Hepatocyte (in vitro differentiated cells): ENCODE results near the gene UMAD1.

Experiments used
- EZH2 ChIP-seq: fragments of 200-600 bp; sonication (generic); IDR thresholded peaks from 2 replicates; pipeline ENCODE4 v1.6.1; 2016; ENCODE audit warnings: antibody characterized with exemption, mild to moderate bottlenecking, borderline replicate concordance
- EZH2phosphoT487 ChIP-seq: fragments of 200-600 bp; sonication (generic); IDR thresholded peaks from one replicate; pipeline ENCODE4 v1.6.1; 2018; ENCODE audit warnings: antibody characterized with exemption, mild to moderate bottlenecking, low read depth, moderate library complexity; ENCODE audit not compliant: unreplicated experiment, severe bottlenecking
- TF ChIP-seq, protein P1 (sequence below): fragments of 200-600 bp; sonication (generic); IDR thresholded peaks from 2 replicates; pipeline ENCODE4 v1.5.1; 2016; ENCODE audit warnings: antibody characterized with exemption, mild to moderate bottlenecking; ENCODE audit not compliant: poor library complexity

DNA sequence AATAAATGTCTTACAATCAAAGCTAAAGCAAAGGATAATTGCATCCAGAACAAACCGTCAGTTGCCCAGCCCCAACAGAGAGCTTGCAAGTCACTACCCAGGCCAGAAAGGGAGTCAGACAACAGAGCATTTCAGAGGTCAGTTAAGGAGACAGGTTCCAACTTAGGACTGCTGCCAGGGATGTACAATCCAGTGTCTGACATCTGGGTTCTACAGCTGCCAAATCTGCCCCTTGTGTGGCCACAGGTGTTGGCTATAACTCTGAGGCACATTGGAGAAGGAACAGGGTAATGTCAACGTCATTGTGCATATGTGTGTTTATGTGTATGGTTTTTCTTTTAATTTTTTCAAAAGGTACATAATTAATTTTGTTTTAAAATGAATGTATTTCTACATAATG lies 242.8 kb downstream of the UMAD1 start:
- TF ChIP-seq, protein P1, sequence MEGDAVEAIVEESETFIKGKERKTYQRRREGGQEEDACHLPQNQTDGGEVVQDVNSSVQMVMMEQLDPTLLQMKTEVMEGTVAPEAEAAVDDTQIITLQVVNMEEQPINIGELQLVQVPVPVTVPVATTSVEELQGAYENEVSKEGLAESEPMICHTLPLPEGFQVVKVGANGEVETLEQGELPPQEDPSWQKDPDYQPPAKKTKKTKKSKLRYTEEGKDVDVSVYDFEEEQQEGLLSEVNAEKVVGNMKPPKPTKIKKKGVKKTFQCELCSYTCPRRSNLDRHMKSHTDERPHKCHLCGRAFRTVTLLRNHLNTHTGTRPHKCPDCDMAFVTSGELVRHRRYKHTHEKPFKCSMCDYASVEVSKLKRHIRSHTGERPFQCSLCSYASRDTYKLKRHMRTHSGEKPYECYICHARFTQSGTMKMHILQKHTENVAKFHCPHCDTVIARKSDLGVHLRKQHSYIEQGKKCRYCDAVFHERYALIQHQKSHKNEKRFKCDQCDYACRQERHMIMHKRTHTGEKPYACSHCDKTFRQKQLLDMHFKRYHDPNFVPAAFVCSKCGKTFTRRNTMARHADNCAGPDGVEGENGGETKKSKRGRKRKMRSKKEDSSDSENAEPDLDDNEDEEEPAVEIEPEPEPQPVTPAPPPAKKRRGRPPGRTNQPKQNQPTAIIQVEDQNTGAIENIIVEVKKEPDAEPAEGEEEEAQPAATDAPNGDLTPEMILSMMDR, result no peak
- no peak for TF ChIP-seq EZH2
- no peak for TF ChIP-seq EZH2phosphoT487
